IMR-90 (cell line): ENCODE data around the gene FNDC11. TPM values are rescaled to one million over a fixed set of nuclear protein-coding genes. Genes with fewer than 3 reads are reported as not detected.
A peak's percentile ranks its signal among the peaks of the same experiment; 100 is the strongest.

Experiments
- ATAC-seq: fragments of 200-7000 bp; cut with Tn5 transposase; 2 replicates; pipeline ENCODE4 v1.9.1; 2020; ENCODE audit warnings: low read depth, mild to moderate bottlenecking, moderate library complexity
- BruUV-seq: library from RNA; stranded (reverse); fragments of 400-500 nt; replicated peaks from 2 replicates; lab custom pipeline; 2021; lab: Mats Ljungman, UMichigan
- CTCF ChIA-PET: fragments of 300-600 bp; formaldehyde crosslinking; extraction: SDS; loops from one replicate; lab custom pipeline; 2021; ENCODE audit warnings: antibody characterized with exemption; lab: Yijun Ruan, JAX
- POLR2A ChIA-PET: fragments of 300-600 bp; sonication (Branson Sonifier 250); formaldehyde crosslinking; loops from one replicate; lab custom pipeline; 2022; ENCODE audit warnings: antibody characterized with exemption; ENCODE audit not compliant: unreplicated experiment; lab: Charles Lee
- DNase-seq: peaks from one replicate; pipeline ENCODE4 v3.0.0; 2013
- H2AFZ ChIP-seq: replicated peaks from 2 replicates; pipeline ENCODE3; 2013; ENCODE audit warnings: low read length, mild to moderate bottlenecking; ENCODE audit not compliant: poor library complexity
- H2AK5ac ChIP-seq: 2 replicates; pipeline ENCODE4 v1.6.1; 2013; ENCODE audit warnings: low read depth, low read length, inconsistent platforms
- H2AK9ac ChIP-seq: replicated peaks from 2 replicates; pipeline ENCODE3; 2013; ENCODE audit warnings: mild to moderate bottlenecking, low read depth, low read length, moderate library complexity; ENCODE audit not compliant: poor library complexity
- H2BK120ac ChIP-seq: 2 replicates; pipeline ENCODE4 v1.6.1; 2013; ENCODE audit warnings: low read depth, low read length, inconsistent platforms
- H2BK15ac ChIP-seq: 3 replicates; pipeline ENCODE4 v1.6.1; 2013; ENCODE audit warnings: low read depth, low read length, inconsistent platforms
- H2BK20ac ChIP-seq: 2 replicates; pipeline ENCODE4 v1.6.1; 2013; ENCODE audit warnings: low read depth, mild to moderate bottlenecking, inconsistent platforms, low read length, moderate library complexity
- H2BK5ac ChIP-seq: 2 replicates; pipeline ENCODE4 v1.6.1; 2013; ENCODE audit warnings: mild to moderate bottlenecking, low read depth, low read length, inconsistent platforms; ENCODE audit not compliant: poor library complexity, severe bottlenecking
- H3K14ac ChIP-seq: replicated peaks from 2 replicates; pipeline ENCODE4 v1.6.1; 2013; ENCODE audit warnings: low read depth, low read length, inconsistent platforms
- H3K18ac ChIP-seq: 2 replicates; pipeline ENCODE4 v1.6.1; 2013; ENCODE audit warnings: low read depth, low read length, control low read depth
- H3K23ac ChIP-seq: 2 replicates; pipeline ENCODE4 v1.6.1; 2013; ENCODE audit warnings: low read depth, low read length, inconsistent platforms
- H3K27ac ChIP-seq: 2 replicates; pipeline ENCODE4 v1.5.1; 2013; ENCODE audit warnings: mild to moderate bottlenecking, control low read depth, low read length; ENCODE audit not compliant: insufficient read depth
- H3K27me3 ChIP-seq: 2 replicates; pipeline ENCODE4 v1.6.1; 2013; ENCODE audit warnings: low read length; ENCODE audit not compliant: control insufficient read depth, insufficient read depth
- H3K36me3 ChIP-seq: 2 replicates; pipeline ENCODE4 v1.6.1; 2013; ENCODE audit warnings: low read length, mixed read lengths; ENCODE audit not compliant: control insufficient read depth, insufficient read depth
- H3K4ac ChIP-seq: 2 replicates; pipeline ENCODE4 v1.6.1; 2013; ENCODE audit warnings: low read depth, low read length, inconsistent platforms
- H3K4me1 ChIP-seq: 2 replicates; pipeline ENCODE4 v1.6.1; 2013; ENCODE audit warnings: low read length, mixed read lengths; ENCODE audit not compliant: control insufficient read depth, insufficient read depth
- H3K4me2 ChIP-seq: 2 replicates; pipeline ENCODE4 v1.6.1; 2013; ENCODE audit warnings: low read depth, mild to moderate bottlenecking, control low read depth, low read length, moderate library complexity
- H3K4me3 ChIP-seq: 2 replicates; pipeline ENCODE4 v1.5.1; 2013; ENCODE audit warnings: low read depth, mild to moderate bottlenecking, control low read depth, low read length, moderate library complexity; ENCODE audit not compliant: insufficient read depth
- H3K56ac ChIP-seq: 2 replicates; pipeline ENCODE4 v1.6.1; 2013; ENCODE audit warnings: low read length, inconsistent platforms; ENCODE audit not compliant: insufficient read depth; ENCODE audit errors: extremely low read depth
- H3K79me1 ChIP-seq, 2 experiments: 2 replicates each; pipeline ENCODE4 v1.6.1; 2013; ENCODE audit warnings: low read length in 2 of 2, inconsistent platforms in 1 of 2, low read depth in 1 of 2
- H3K9ac ChIP-seq: 2 replicates; pipeline ENCODE4 v1.6.1; 2013; ENCODE audit warnings: low read depth, low read length, control low read depth
- H3K9me1 ChIP-seq: 2 replicates; pipeline ENCODE4 v1.6.1; 2013; ENCODE audit warnings: low read length, inconsistent platforms; ENCODE audit not compliant: insufficient read depth
- H3K9me3 ChIP-seq: 2 replicates; pipeline ENCODE4 v1.6.1; 2013; ENCODE audit warnings: low read length; ENCODE audit not compliant: control insufficient read depth, insufficient read depth
- H4K20me1 ChIP-seq: 2 replicates; pipeline ENCODE4 v1.6.1; 2013; ENCODE audit warnings: low read length, inconsistent platforms; ENCODE audit not compliant: insufficient read depth
- H4K5ac ChIP-seq: 2 replicates; pipeline ENCODE4 v1.6.1; 2013; ENCODE audit warnings: mild to moderate bottlenecking, low read depth, low read length, control low read depth
- H4K8ac ChIP-seq, 2 experiments: 2 replicates each; pipeline ENCODE4 v1.6.1; 2013; ENCODE audit warnings: low read depth in 2 of 2, low read length in 2 of 2, control low read depth in 1 of 2, inconsistent platforms in 1 of 2
- H4K91ac ChIP-seq: 2 replicates; pipeline ENCODE4 v1.6.1; 2013; ENCODE audit warnings: low read depth, low read length, inconsistent platforms; ENCODE audit not compliant: insufficient read depth
- BHLHE40 ChIP-seq: fragments of 150-350 bp; IDR thresholded peaks from 2 replicates; pipeline ENCODE4 v1.6.1; 2016; ENCODE audit warnings: mild to moderate bottlenecking, low read depth, low read length
- FOS ChIP-seq: fragments of 150-350 bp; IDR thresholded peaks from 2 replicates; pipeline ENCODE4 v1.6.1; 2016; ENCODE audit warnings: low read depth, low read length
- MXI1 ChIP-seq: IDR thresholded peaks from 2 replicates; pipeline ENCODE4 v1.6.1; 2012; ENCODE audit warnings: low read depth, mild to moderate bottlenecking, low read length, moderate library complexity, borderline replicate concordance
- NFE2L2 ChIP-seq: fragments of 150-350 bp; IDR thresholded peaks from 2 replicates; pipeline ENCODE4 v1.6.1; 2016; ENCODE audit warnings: low read depth, mild to moderate bottlenecking, low read length
- POLR2A ChIP-seq: IDR thresholded peaks from 2 replicates; pipeline ENCODE4 v1.6.1; 2012; ENCODE audit warnings: mild to moderate bottlenecking, low read depth, low read length
- WGBS, 2 experiments: methylation state at CpG; one replicate each; pipeline versions ENCODE4 v1.1.5 to v1.1.7; 2013; ENCODE audit warnings: missing lambda C conversion rate in 2 of 2; ENCODE audit not compliant: insufficient read length in 1 of 2; ENCODE audit errors: extremely low coverage in 2 of 2; 5-methylcytosine and 5-hydroxymethylcytosine counted together
- dilution Hi-C: fragments of 300-500 bp; cut with HindIII; formaldehyde crosslinking; loops from one replicate; pipeline ENCODE4 v1.14.3; 2018; ENCODE audit warnings: low sequenced_read_pairs; ENCODE audit not compliant: unreplicated experiment
- in situ Hi-C: fragments of 300-500 bp; cut with MboI; formaldehyde crosslinking; loops from 3 replicates; pipeline ENCODE4 v1.14.3; 2019; ENCODE audit warnings: low sequenced_read_pairs, inconsistent platforms, mixed read lengths
- intact Hi-C: fragments of 100-400 bp; cut with micrococcal nuclease; formaldehyde crosslinking; loops from 2 replicates; pipeline ENCODE4 v1.10.0; 2022
- polyA plus RNA-seq, 3 experiments: library from polyadenylated mRNA; depleted of rRNA; stranded (reverse); fragments of >200 nt; gene quantifications; 2 replicates each; pipeline ENCODE4 v1.2.3, GENCODE V29; 2012; ENCODE audit warnings: low replicate concordance in 1 of 3
- total RNA-seq: library from RNA; depleted of rRNA; stranded (reverse); fragments of >200 nt; gene quantifications from 2 replicates; pipeline ENCODE4 v1.2.3, GENCODE V29; 2012

The FNDC11 gene
- total and polyA plus RNA-seq, 2 of the 4 experiments (the other 2 are of a cell fraction) = 0.36 to 1.0 TPM

DNA sequence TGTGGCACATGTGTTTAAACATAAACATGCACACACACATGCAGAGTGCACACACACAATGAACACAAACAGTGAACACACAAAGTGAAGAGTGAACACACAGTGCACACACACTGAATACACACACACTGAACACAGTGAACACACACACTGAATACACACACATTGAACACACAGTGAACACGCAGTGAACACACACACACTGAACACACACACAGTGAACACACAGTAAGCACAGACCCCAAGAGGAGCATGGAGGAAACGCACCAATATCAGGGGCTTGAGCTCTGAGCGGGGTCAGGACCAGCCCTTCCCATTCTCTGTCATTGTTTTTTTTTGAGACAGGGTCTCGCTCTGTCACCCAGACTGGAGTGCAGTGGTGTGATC, 37.2 kb downstream of the FNDC11 start:
- Histone ChIP-seq H2BK15ac (no peak overlapping the region), H3K4me3 (no peak overlapping the region), H3K79me1 (peaks cover 0 to 10% of the 10 kb centered on the region in 2 experiments; a peak in 2 of 4 replicates), H3K23ac (no peak overlapping the region), H2BK120ac (no peak overlapping the region), H3K9me1 (peaks cover 4% of the 10 kb centered on the region; the same call in 1 of the 2 replicates), H2AFZ (no peak overlapping the region), H3K36me3 (peaks cover 48% of the 10 kb centered on the region), H3K18ac (no peak overlapping the region), H3K14ac (no peak overlapping the region), H2BK5ac (no peak overlapping the region), H4K5ac (no peak overlapping the region), H3K27ac (no peak overlapping the region), H3K27me3 (no peaks in the 10 kb centered on the region), H3K4me2 (no peak overlapping the region), H3K4ac (no peak overlapping the region), H2AK9ac (no peak overlapping the region), H4K91ac (no peak overlapping the region), H4K8ac (no peak overlapping the region), H3K9me3 (no peaks in the 10 kb centered on the region), H3K4me1 (peaks cover 7% of the 10 kb centered on the region), H3K56ac (no peak overlapping the region; the same call in 1 of the 2 replicates), H3K9ac (no peak overlapping the region), H2AK5ac (peak overlapping the region; percentile 15; the same call in 1 of the 2 replicates), H2BK20ac (no peak overlapping the region), H4K20me1 (no peaks in the 10 kb centered on the region; the same call in none of the 2 replicates)
- ATAC-seq (no peak), DNase-seq (no peak)
- ChIA-PET CTCF (no interaction called here), POLR2A (no interaction called here)
- intact Hi-C loops (no loop called here), in situ Hi-C loops (no loop called here), dilution Hi-C loops (no loop called here)
- BruUV-seq = no TSS peak
- 100% methylated on average over 2 of the region's 4 CpGs; no CpG with 5 or more reads in 1 of the 2 experiments for WGBS, 2 experiments
- no peak for TF ChIP-seq MXI1
- TF ChIP-seq NFE2L2 = no peak
- no peak for TF ChIP-seq BHLHE40
- TF ChIP-seq FOS = no peak
- TF ChIP-seq POLR2A = no peak
